ENCODE measurements around the gene P4HA2.

DNA sequence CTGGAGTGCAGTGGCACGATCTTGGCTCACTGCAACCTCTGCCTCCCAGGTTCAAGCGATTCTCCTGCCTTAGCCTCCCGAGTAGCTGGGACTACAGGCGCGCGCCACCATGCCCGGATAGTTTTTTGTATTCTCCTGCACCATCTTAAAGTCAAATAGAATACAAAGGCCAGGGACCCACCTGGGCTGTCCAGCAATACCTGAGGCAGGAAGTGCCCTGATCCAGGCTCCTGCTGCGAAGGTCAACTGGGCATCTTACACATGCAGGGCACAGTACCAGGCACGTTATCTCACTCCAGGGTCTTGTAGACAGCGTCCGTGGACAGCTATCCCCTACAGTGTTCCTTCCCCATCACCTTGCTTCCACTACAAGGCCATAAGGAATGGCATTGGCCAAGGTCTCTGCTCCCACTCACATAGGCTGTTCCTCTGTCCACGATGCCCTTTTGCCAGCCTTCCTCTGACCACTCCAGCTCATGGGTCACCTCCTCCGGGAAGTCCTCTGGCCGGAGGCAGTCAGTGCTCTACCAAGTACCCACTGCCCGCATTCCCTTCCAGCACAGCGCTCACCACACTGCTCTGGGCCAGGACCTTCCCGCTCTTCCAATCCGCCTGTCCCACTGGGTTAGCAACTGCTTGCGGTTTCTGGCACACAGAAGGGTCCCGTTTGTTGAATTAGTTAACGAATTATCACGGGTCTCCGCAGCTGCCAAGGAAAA is 978 bp downstream of the P4HA2 start:
- TF ChIP-seq, protein P1, sequence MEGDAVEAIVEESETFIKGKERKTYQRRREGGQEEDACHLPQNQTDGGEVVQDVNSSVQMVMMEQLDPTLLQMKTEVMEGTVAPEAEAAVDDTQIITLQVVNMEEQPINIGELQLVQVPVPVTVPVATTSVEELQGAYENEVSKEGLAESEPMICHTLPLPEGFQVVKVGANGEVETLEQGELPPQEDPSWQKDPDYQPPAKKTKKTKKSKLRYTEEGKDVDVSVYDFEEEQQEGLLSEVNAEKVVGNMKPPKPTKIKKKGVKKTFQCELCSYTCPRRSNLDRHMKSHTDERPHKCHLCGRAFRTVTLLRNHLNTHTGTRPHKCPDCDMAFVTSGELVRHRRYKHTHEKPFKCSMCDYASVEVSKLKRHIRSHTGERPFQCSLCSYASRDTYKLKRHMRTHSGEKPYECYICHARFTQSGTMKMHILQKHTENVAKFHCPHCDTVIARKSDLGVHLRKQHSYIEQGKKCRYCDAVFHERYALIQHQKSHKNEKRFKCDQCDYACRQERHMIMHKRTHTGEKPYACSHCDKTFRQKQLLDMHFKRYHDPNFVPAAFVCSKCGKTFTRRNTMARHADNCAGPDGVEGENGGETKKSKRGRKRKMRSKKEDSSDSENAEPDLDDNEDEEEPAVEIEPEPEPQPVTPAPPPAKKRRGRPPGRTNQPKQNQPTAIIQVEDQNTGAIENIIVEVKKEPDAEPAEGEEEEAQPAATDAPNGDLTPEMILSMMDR (conservative IDR thresholded peaks at IDR 0.05 in 1 of 2, IDR thresholded peaks at IDR 0.05 in 1 of 2; ENCODE audit: low read depth in 1 of 2, low read length in 2 of 2) = no peak
- no peak for TF ChIP-seq EZH2 (IDR thresholded peaks at IDR 0.05; ENCODE audit: low read length, missing control alignments)

Data from fibroblast of lung (primary cell).